OCI-LY7 (cell line): ENCODE data around the gene SMARCA2.

Source experiments
- EZH2phosphoT487 ChIP-seq: fragments of 200-600 bp; sonication (generic); IDR thresholded peaks from 2 replicates; pipeline ENCODE4 v1.6.1; 2018; ENCODE audit warnings: low read depth, borderline replicate concordance, mild to moderate bottlenecking, mixed run types, antibody characterized with exemption, low read length, moderate library complexity, mixed read lengths
- TF ChIP-seq, protein P1 (sequence below): fragments of 200-600 bp; sonication (generic); conservative IDR thresholded peaks from 2 replicates; pipeline ENCODE4 v1.5.1; 2014; ENCODE audit warnings: mild to moderate bottlenecking, antibody characterized with exemption, low read length, moderate library complexity, mixed read lengths

GRCh38 chr9:2150338-2150737, 135.2 kb downstream of the SMARCA2 start:
- TF ChIP-seq, protein P1, sequence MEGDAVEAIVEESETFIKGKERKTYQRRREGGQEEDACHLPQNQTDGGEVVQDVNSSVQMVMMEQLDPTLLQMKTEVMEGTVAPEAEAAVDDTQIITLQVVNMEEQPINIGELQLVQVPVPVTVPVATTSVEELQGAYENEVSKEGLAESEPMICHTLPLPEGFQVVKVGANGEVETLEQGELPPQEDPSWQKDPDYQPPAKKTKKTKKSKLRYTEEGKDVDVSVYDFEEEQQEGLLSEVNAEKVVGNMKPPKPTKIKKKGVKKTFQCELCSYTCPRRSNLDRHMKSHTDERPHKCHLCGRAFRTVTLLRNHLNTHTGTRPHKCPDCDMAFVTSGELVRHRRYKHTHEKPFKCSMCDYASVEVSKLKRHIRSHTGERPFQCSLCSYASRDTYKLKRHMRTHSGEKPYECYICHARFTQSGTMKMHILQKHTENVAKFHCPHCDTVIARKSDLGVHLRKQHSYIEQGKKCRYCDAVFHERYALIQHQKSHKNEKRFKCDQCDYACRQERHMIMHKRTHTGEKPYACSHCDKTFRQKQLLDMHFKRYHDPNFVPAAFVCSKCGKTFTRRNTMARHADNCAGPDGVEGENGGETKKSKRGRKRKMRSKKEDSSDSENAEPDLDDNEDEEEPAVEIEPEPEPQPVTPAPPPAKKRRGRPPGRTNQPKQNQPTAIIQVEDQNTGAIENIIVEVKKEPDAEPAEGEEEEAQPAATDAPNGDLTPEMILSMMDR = no peak
- TF ChIP-seq EZH2phosphoT487 = no peak
